ENCODE measurements around the gene CDK5RAP3. TPM values are rescaled to one million over a fixed set of nuclear protein-coding genes. Genes with fewer than 3 reads are reported as not detected.

Gene CDK5RAP3
- total and polyA plus RNA-seq, 2 of the 13 experiments (the other 11 are each of a cell fraction or from before 2014, with no cell fraction given): 128 to 154 TPM

GRCh38 chr17:47966079-47966519 is 4.8 kb upstream of the CDK5RAP3 start (continued):
- no peak for TF ChIP-seq ZSCAN31 (CRISPR knock-in tag; IDR thresholded peaks at IDR 0.05; ENCODE audit: low read depth)
- TF ChIP-seq ISL2 (CRISPR knock-in tag; IDR thresholded peaks at IDR 0.05): no peak
- TF ChIP-seq TSC22D2 (CRISPR knock-in tag; IDR thresholded peaks at IDR 0.05; ENCODE audit: borderline replicate concordance): 0 out of 2 replicates have a peak, but pooled peaks have one; percentile 33
- TF ChIP-seq ZNF777 (CRISPR knock-in tag; IDR thresholded peaks at IDR 0.05): no peak
- no peak for TF ChIP-seq RBM39 (IDR thresholded peaks at IDR 0.05; ENCODE audit: low read depth, low read length, poor library complexity, severe bottlenecking)
- TF ChIP-seq FOSL1 (CRISPR knock-in tag; IDR thresholded peaks at IDR 0.05; ENCODE audit: borderline replicate concordance): no peak
- no peak for TF ChIP-seq KDM6A (CRISPR knock-in tag; IDR thresholded peaks at IDR 0.05; ENCODE audit: low read depth)
- TF ChIP-seq ZNF614 (CRISPR knock-in tag; IDR thresholded peaks at IDR 0.05; ENCODE audit: borderline replicate concordance): peak; percentile 35; the same call in 1 of the 2 replicates
- no peak for TF ChIP-seq GABPB1 (CRISPR knock-in tag; IDR thresholded peaks at IDR 0.05)
- TF ChIP-seq ZNF350 (CRISPR knock-in tag; IDR thresholded peaks at IDR 0.05; ENCODE audit: borderline replicate concordance, low read depth): no peak
- TF ChIP-seq ZBTB44 (CRISPR knock-in tag; IDR thresholded peaks at IDR 0.05): no peak
- 0 out of 2 replicates have a peak, but pooled peaks have one; percentile 42 for TF ChIP-seq ZNF331 (CRISPR knock-in tag; IDR thresholded peaks at IDR 0.05)
- TF ChIP-seq THAP11 (CRISPR knock-in tag; IDR thresholded peaks at IDR 0.05): peak; percentile 24; the same call in 1 of the 2 replicates
- no peak for TF ChIP-seq MAX (IDR thresholded peaks at IDR 0.05)
- TF ChIP-seq MAFG (CRISPR knock-in tag; IDR thresholded peaks at IDR 0.05): no peak
- TF ChIP-seq KLF13 (CRISPR knock-in tag; IDR thresholded peaks at IDR 0.05): no peak
- 0 out of 2 replicates have a peak, but pooled peaks have one; percentile 19 for TF ChIP-seq POLR2G (IDR thresholded peaks at IDR 0.05; ENCODE audit: low read depth, low read length)
- no peak for TF ChIP-seq RNF219 (CRISPR knock-in tag; IDR thresholded peaks at IDR 0.05)
- TF ChIP-seq HNF1A (IDR thresholded peaks at IDR 0.05; ENCODE audit: low read depth): no peak
- no peak for TF ChIP-seq HNF1A (CRISPR knock-in tag; IDR thresholded peaks at IDR 0.05; ENCODE audit: borderline replicate concordance)
- no peak for TF ChIP-seq ZNF770 (CRISPR knock-in tag; IDR thresholded peaks at IDR 0.05)
